GM12878 (cell line): Measurements from ENCODE around the gene DHPS. TPM values are rescaled to one million over a fixed set of nuclear protein-coding genes. Genes with fewer than 3 reads are reported as not detected.
A peak's percentile ranks its signal among the peaks of the same experiment; 100 is the strongest.

ENCODE experiments used
- ATAC-seq: fragments of 200-7000 bp; cut with Tn5 transposase; 3 replicates; pipeline ENCODE4 v1.9.1; 2020; ENCODE audit warnings: mild to moderate bottlenecking, moderate library complexity
- BruUV-seq: library from RNA; stranded (reverse); fragments of 400-500 nt; replicated peaks from 2 replicates; lab custom pipeline; 2021; lab: Mats Ljungman, UMichigan
- CTCF ChIA-PET: fragments of 300-600 bp; sonication (Branson Sonifier 250); formaldehyde crosslinking; extraction: SDS; loops from one replicate; lab custom pipeline; 2021; ENCODE audit warnings: inconsistent platforms; lab: Yijun Ruan, JAX
- POLR2A ChIA-PET: fragments of 350-600 bp; formaldehyde crosslinking; extraction: SDS; loops from one replicate; lab custom pipeline; 2021; ENCODE audit warnings: inconsistent platforms; lab: Charles Lee
- RAD21 ChIA-PET: fragments of 300-600 bp; sonication (Branson Sonifier 250); formaldehyde crosslinking; loops from one replicate; lab custom pipeline; 2023; ENCODE audit warnings: antibody characterized with exemption; ENCODE audit not compliant: unreplicated experiment; lab: Charles Lee
- SMC1A ChIA-PET: fragments of 300-600 bp; sonication (Branson Sonifier 250); formaldehyde crosslinking; loops from one replicate; lab custom pipeline; 2023; ENCODE audit not compliant: unreplicated experiment, uncharacterized antibody; lab: Charles Lee
- DNase-seq: peaks from one replicate; pipeline ENCODE4 v3.0.0-alpha.2; 2011; ENCODE audit warnings: low read depth, low spot score
- FAIRE-seq: peaks from 3 replicates; lab custom pipeline; 2011; peaks lifted over from hg19 to GRCh38; lab: Jason Lieb, UNC
- H2AFZ ChIP-seq: 2 replicates; pipeline ENCODE4 v1.6.0; 2011; ENCODE audit warnings: low read depth, low read length, control low read depth; ENCODE audit not compliant: control insufficient read depth
- H3K27ac ChIP-seq: 2 replicates; pipeline ENCODE4 v1.5.1; 2011; ENCODE audit warnings: control low read depth; ENCODE audit not compliant: control insufficient read depth, insufficient read depth
- H3K27me3 ChIP-seq, 2 experiments: replicated peaks in 1 of 2; 2 replicates each; pipeline versions ENCODE4 v1.6.0 to v1.6.1; 2011; ENCODE audit warnings: low read length in 1 of 2; ENCODE audit not compliant: control insufficient read depth in 2 of 2, insufficient read depth in 2 of 2
- H3K36me3 ChIP-seq, 2 experiments: 2 replicates each; pipeline ENCODE4 v1.5.1; 2011; ENCODE audit warnings: low read length in 1 of 2; ENCODE audit not compliant: control insufficient read depth in 2 of 2, insufficient read depth in 2 of 2
- H3K4me1 ChIP-seq: 2 replicates; pipeline ENCODE4 v1.6.1; 2011; ENCODE audit warnings: mild to moderate bottlenecking, low read length, moderate library complexity, mixed read lengths; ENCODE audit not compliant: control insufficient read depth, insufficient read depth
- H3K4me2 ChIP-seq: 2 replicates; pipeline ENCODE4 v1.6.0; 2011; ENCODE audit warnings: control low read depth; ENCODE audit not compliant: control insufficient read depth, insufficient read depth
- H3K4me3 ChIP-seq: fragments of 200-600 bp; sonication (generic); 2 replicates; pipeline ENCODE4 v1.5.1; 2016
- H3K79me2 ChIP-seq: 2 replicates; pipeline ENCODE4 v1.6.0; 2011; ENCODE audit warnings: low read length; ENCODE audit not compliant: control insufficient read depth, insufficient read depth
- H3K9ac ChIP-seq: 2 replicates; pipeline ENCODE4 v1.8.0; 2011; ENCODE audit warnings: low read length, control low read depth, mixed read lengths; ENCODE audit not compliant: control insufficient read depth, insufficient read depth
- H3K9me3 ChIP-seq: replicated peaks from 3 replicates; pipeline ENCODE4 v1.5.1; 2011; ENCODE audit warnings: mild to moderate bottlenecking, low read length; ENCODE audit not compliant: control insufficient read depth, insufficient read depth
- H4K20me1 ChIP-seq: 2 replicates; pipeline ENCODE4 v1.6.0; 2011; ENCODE audit not compliant: control insufficient read depth, insufficient read depth
- CBX5 ChIP-seq: sonication (generic); IDR thresholded peaks from 2 replicates; pipeline ENCODE4 v1.6.1; 2016; ENCODE audit warnings: low read depth, moderate library complexity, mild to moderate bottlenecking, inconsistent platforms
- CHD4 ChIP-seq: fragments of 200-600 bp; sonication (generic); IDR thresholded peaks from 2 replicates; pipeline ENCODE4 v1.6.1; 2016; ENCODE audit warnings: mild to moderate bottlenecking
- KLF5 ChIP-seq: fragments of 450-650 bp; IDR thresholded peaks from 2 replicates; pipeline ENCODE4 v1.6.1; 2014; ENCODE audit warnings: mild to moderate bottlenecking; ENCODE audit not compliant: partially characterized antibody
- MTA2 ChIP-seq: fragments of 450-650 bp; IDR thresholded peaks from 2 replicates; pipeline ENCODE4 v1.6.1; 2016; ENCODE audit warnings: low read depth, mild to moderate bottlenecking, moderate library complexity
- MXI1 ChIP-seq: fragments of 150-350 bp; IDR thresholded peaks from 2 replicates; pipeline ENCODE4 v1.6.1; 2011; ENCODE audit warnings: low read depth, mild to moderate bottlenecking, inconsistent platforms, low read length, improper control_type of control experiment
- RUNX3 ChIP-seq: IDR thresholded peaks from 2 replicates; pipeline ENCODE4 v1.6.1; 2012; ENCODE audit warnings: low read length, inconsistent platforms
- ZNF217 ChIP-seq: fragments of 450-650 bp; IDR thresholded peaks from 2 replicates; pipeline ENCODE4 v1.6.1; 2017; ENCODE audit warnings: antibody characterized with exemption, mild to moderate bottlenecking
- WGBS: methylation state at CpG from one replicate; pipeline ENCODE4 v1.1.6; 2016; ENCODE audit warnings: low lambda C conversion rate; ENCODE audit not compliant: insufficient replicate concordance, insufficient coverage; ENCODE audit errors: missing lambda C conversion rate; 5-methylcytosine and 5-hydroxymethylcytosine counted together
- in situ Hi-C: fragments of 300-500 bp; cut with MboI; formaldehyde crosslinking; loops from 9 replicates; pipeline ENCODE4 v1.14.3; 2018; ENCODE audit warnings: mixed read lengths
- intact Hi-C: fragments of 100-400 bp; cut with micrococcal nuclease; formaldehyde crosslinking; loops from one replicate; pipeline ENCODE4 v1.14.2; 2022; ENCODE audit not compliant: unreplicated experiment
- polyA plus RNA-seq, 11 experiments: library from polyadenylated mRNA; depleted of rRNA in 4 of 11; unstranded in 6 of 11; stranded (reverse) in 5 of 11; fragments of >200 nt; fragmentation: Nextera tagmentation in 4 of 11; fragmentation: Illumina TruSeq in 1 of 11; extraction: Ambion mirVana in 4 of 11; extraction: Trizol in 1 of 11; gene quantifications; 1 replicate in 1 of 11; 2 replicates in 10 of 11; pipeline versions ENCODE4 v1.2.1 to v1.2.3, GENCODE V29; 2011 to 2016; ENCODE audit warnings: inconsistent platforms in 2 of 11, missing spikeins in 2 of 11, low read depth in 1 of 11
- total RNA-seq, 4 experiments: library from RNA; depleted of rRNA in 3 of 4; stranded (reverse); fragments of >200 nt in 3 of 4; fragmentation: Illumina TruSeq in 1 of 4; extraction: Trizol in 1 of 4; gene quantifications; 2 replicates each; pipeline versions ENCODE4 v1.2.1 to v1.2.3, GENCODE V29; 2013 to 2021

DHPS gene
- total and polyA plus RNA-seq, 10 of the 15 experiments (the other 5 are each of a cell fraction or from before 2014, with no cell fraction given) = 36.4 to 104 (median 83.4) TPM

DNA sequence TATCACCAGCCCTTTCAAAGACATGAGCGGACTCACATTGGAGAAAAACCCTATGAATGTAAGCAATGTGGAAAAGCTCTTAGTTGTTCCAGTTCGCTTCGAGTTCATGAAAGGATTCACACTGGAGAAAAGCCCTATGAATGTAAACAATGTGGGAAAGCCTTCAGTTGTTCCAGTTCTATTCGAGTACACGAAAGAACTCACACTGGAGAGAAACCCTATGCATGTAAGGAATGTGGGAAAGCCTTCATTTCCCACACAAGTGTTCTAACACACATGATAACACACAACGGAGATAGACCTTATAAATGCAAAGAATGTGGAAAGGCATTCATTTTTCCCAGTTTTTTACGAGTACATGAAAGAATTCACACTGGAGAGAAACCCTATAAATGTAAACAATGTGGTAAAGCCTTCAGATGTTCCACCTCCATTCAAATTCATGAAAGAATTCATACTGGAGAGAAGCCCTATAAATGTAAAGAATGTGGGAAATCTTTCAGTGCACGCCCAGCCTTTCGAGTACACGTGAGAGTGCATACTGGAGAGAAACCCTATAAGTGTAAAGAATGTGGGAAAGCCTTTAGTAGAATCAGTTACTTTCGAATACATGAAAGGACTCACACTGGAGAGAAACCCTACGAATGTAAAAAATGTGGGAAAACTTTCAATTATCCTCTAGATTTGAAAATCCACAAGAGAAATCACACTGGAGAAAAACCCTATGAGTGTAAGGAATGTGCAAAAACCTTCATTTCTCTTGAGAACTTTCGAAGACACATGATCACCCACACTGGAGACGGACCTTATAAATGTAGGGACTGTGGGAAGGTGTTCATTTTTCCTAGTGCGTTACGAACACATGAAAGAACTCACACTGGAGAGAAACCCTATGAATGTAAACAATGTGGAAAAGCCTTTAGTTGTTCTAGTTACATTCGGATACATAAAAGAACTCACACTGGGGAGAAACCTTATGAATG lies 53.3 kb downstream of the DHPS start:
- POLR2A ChIA-PET = no interaction called here
- in situ Hi-C loops = no loop called here
- Histone ChIP-seq H3K4me1 (no peaks in the 10 kb centered on the region), H2AFZ (no peak overlapping the region), H3K27me3 (no peaks in the 10 kb centered on the region), H3K4me2 (no peak overlapping the region), H3K36me3 (peaks cover 10 to 33% of the 10 kb centered on the region in 2 experiments), H3K27ac (no peak overlapping the region), H3K4me3 (no peak overlapping the region), H4K20me1 (no peaks in the 10 kb centered on the region), H3K79me2 (no peaks in the 10 kb centered on the region; the same call in 1 of the 2 replicates), H3K9ac (no peak overlapping the region), H3K9me3 (peaks cover 38% of the 10 kb centered on the region)
- TF ChIP-seq MXI1 (no peak), RUNX3 (no peak), CBX5 (peak; percentile 87), MTA2 (no peak), CHD4 (no peak), KLF5 (peak; percentile 86), ZNF217 (peak; percentile 62; the same call in 1 of the 2 replicates)
- ATAC-seq (no peak), FAIRE-seq (no peak), DNase-seq (no peak)
- RAD21 ChIA-PET = no interaction called here
- SMC1A ChIA-PET = interaction anchor here (0.8 kb wide), 1 partner anchor 12 kb away, joined by 3 read pairs; no protein-coding TSS in a partner anchor
- BruUV-seq = no TSS peak
- CTCF ChIA-PET = interaction anchor here (0.9 kb wide), 1 partner anchor 11 kb away, joined by 3 read pairs; no protein-coding TSS in a partner anchor
- 97% methylated on average over 17 of the region's 17 CpGs for WGBS
- intact Hi-C loops = no loop called here
